HepG2 (cell line): ENCODE measurements around the gene GAL3ST3. TPM values are rescaled to one million over a fixed set of nuclear protein-coding genes. Genes with fewer than 3 reads are reported as not detected.

Source experiments
- ATAC-seq: fragments of 200-7000 bp; cut with Tn5 transposase; 3 replicates; pipeline ENCODE4 v1.9.1; 2020; ENCODE audit warnings: mild to moderate bottlenecking, moderate library complexity
- BruUV-seq: library from RNA; stranded (reverse); fragments of 400-500 nt; replicated peaks from 2 replicates; lab custom pipeline; 2021; lab: Mats Ljungman, UMichigan
- CTCF ChIA-PET: fragments of 300-600 bp; formaldehyde crosslinking; extraction: SDS; loops from one replicate; lab custom pipeline; 2021; ENCODE audit warnings: low total read pairs, inconsistent platforms, low intra/inter-chr PET ratio; lab: Yijun Ruan, JAX
- POLR2A ChIA-PET: fragments of 350-600 bp; sonication (Branson Sonifier 250); formaldehyde crosslinking; loops from one replicate; lab custom pipeline; 2020; ENCODE audit warnings: antibody characterized with exemption, inconsistent platforms; lab: Yijun Ruan, JAX
- DNase-seq: peaks from one replicate; pipeline ENCODE4 v3.0.0-alpha.2; 2015; ENCODE audit warnings: low spot score
- FAIRE-seq: peaks from 3 replicates; lab custom pipeline; 2011; peaks lifted over from hg19 to GRCh38; lab: Jason Lieb, UNC
- H2AFZ ChIP-seq: one replicate; pipeline ENCODE4 v1.6.1; 2011; ENCODE audit warnings: low read length, inconsistent platforms
- H3K27ac ChIP-seq: fragments of 300-600 bp; 3 replicates; pipeline ENCODE4 v1.8.0; 2011; ENCODE audit warnings: mixed run types, mild to moderate bottlenecking, mixed read lengths, low read length, inconsistent platforms; ENCODE audit not compliant: insufficient read depth; ENCODE audit errors: extremely low read length
- H3K27me3 ChIP-seq, 2 experiments: fragments of 200-600 bp in 1 of 2; 2 replicates in 1 of 2; 3 replicates in 1 of 2; pipeline versions ENCODE4 v1.6.0 to v1.8.0; 2011; ENCODE audit warnings: low read length in 2 of 2, mild to moderate bottlenecking in 2 of 2, moderate library complexity in 2 of 2, inconsistent platforms in 1 of 2; ENCODE audit not compliant: insufficient read depth in 2 of 2, control insufficient read depth in 1 of 2
- H3K36me3 ChIP-seq, 2 experiments: fragments of 200-600 bp in 1 of 2; replicated peaks in 1 of 2; 2 replicates in 1 of 2; 3 replicates in 1 of 2; pipeline versions ENCODE4 v1.5.1 to v1.8.0; 2011; ENCODE audit warnings: low read length in 2 of 2, inconsistent platforms in 1 of 2; ENCODE audit not compliant: insufficient read depth in 2 of 2, control insufficient read depth in 1 of 2
- H3K4me1 ChIP-seq: 2 replicates; pipeline ENCODE4 v1.5.1; 2012; ENCODE audit warnings: low read length, inconsistent platforms; ENCODE audit not compliant: insufficient read depth
- H3K4me2 ChIP-seq: 2 replicates; pipeline ENCODE4 v1.6.0; 2011; ENCODE audit warnings: low read depth, low read length, inconsistent platforms
- H3K4me3 ChIP-seq, 3 experiments: fragments of 200-600 bp in 1 of 3; sonication (generic), shearing (Covaris generic) in 1 of 3; replicated peaks in 1 of 3; 2 replicates each; pipeline ENCODE4 v1.5.1; 2011 to 2016; ENCODE audit warnings: low read length in 3 of 3, inconsistent platforms in 2 of 3, low read depth in 2 of 3, mild to moderate bottlenecking in 2 of 3, control low read depth in 1 of 3, mixed read lengths in 1 of 3; ENCODE audit not compliant: insufficient read depth in 1 of 3
- H3K79me2 ChIP-seq: one replicate; pipeline ENCODE4 v1.6.1; 2011; ENCODE audit warnings: low read length, inconsistent platforms; ENCODE audit not compliant: insufficient read depth
- H3K9ac ChIP-seq: 2 replicates; pipeline ENCODE4 v1.6.0; 2011; ENCODE audit warnings: mild to moderate bottlenecking, low read depth, low read length, inconsistent platforms; ENCODE audit not compliant: insufficient read depth
- H3K9me3 ChIP-seq: 2 replicates; pipeline ENCODE4 v1.5.1; 2012; ENCODE audit warnings: mild to moderate bottlenecking, low read length
- H4K20me1 ChIP-seq: 2 replicates; pipeline ENCODE4 v1.6.0; 2011; ENCODE audit warnings: inconsistent platforms, mild to moderate bottlenecking, low read length, moderate library complexity; ENCODE audit not compliant: insufficient read depth
- FOXK1 ChIP-seq: sonication (generic); formaldehyde crosslinking; IDR thresholded peaks from 2 replicates; pipeline ENCODE4 v1.4.0; 2020; ENCODE audit warnings: low read depth, missing genetic modification reagents, borderline replicate concordance
- KLF6 ChIP-seq: IDR thresholded peaks from 2 replicates; pipeline ENCODE4 v1.8.0; 2016; ENCODE audit warnings: missing biosample characterization, missing genetic modification reagents
- NFRKB ChIP-seq: fragments of 450-650 bp; IDR thresholded peaks from 2 replicates; pipeline ENCODE4 v1.6.1; 2017
- PHF5A ChIP-seq: IDR thresholded peaks from one replicate; pipeline ENCODE4 v1.6.1; 2018; ENCODE audit warnings: low read depth, missing genetic modification reagents; ENCODE audit not compliant: unreplicated experiment
- RBM22 ChIP-seq: fragments of 200-400 bp; formaldehyde crosslinking; optimal IDR thresholded peaks from 2 replicates; pipeline ENCODE3; 2017; ENCODE audit warnings: mild to moderate bottlenecking, low read length, moderate library complexity
- RCOR2 ChIP-seq: IDR thresholded peaks from 2 replicates; pipeline ENCODE4 v1.6.1; 2016; ENCODE audit warnings: missing biosample characterization, missing genetic modification reagents
- SMAD3 ChIP-seq: sonication (generic); formaldehyde crosslinking; IDR thresholded peaks from 2 replicates; pipeline ENCODE4 v1.4.0; 2020; ENCODE audit warnings: missing genetic modification reagents
- SYNCRIP ChIP-seq: fragments of 200-400 bp; formaldehyde crosslinking; IDR thresholded peaks from 2 replicates; pipeline ENCODE4 v1.6.1; 2018; ENCODE audit warnings: mild to moderate bottlenecking, low read depth, low read length; ENCODE audit not compliant: insufficient read depth
- ZBTB14 ChIP-seq: sonication (generic); formaldehyde crosslinking; IDR thresholded peaks from 2 replicates; pipeline ENCODE4 v1.4.0; 2020; ENCODE audit warnings: missing genetic modification reagents
- ZNF547 ChIP-seq: sonication (generic); formaldehyde crosslinking; IDR thresholded peaks from 2 replicates; pipeline ENCODE4 v1.5.1; 2020; ENCODE audit warnings: mild to moderate bottlenecking, missing genetic modification reagents
- ZNF567 ChIP-seq: sonication (generic); formaldehyde crosslinking; IDR thresholded peaks from 2 replicates; pipeline ENCODE4 v1.8.1; 2023; ENCODE audit warnings: mild to moderate bottlenecking, missing genetic modification reagents, borderline replicate concordance
- WGBS: methylation state at CpG from one replicate; pipeline ENCODE4 v1.1.6; 2017; ENCODE audit warnings: low lambda C conversion rate; 5-methylcytosine and 5-hydroxymethylcytosine counted together
- in situ Hi-C: cut with HindIII; loops from 2 replicates; pipeline ENCODE4 v1.10.0; 2017; ENCODE audit warnings: low pct_unique_long_range_greater_than_20kb; ENCODE audit not compliant: extremely low pct_ligation_motif_present
- intact Hi-C: fragments of 100-400 bp; cut with micrococcal nuclease; formaldehyde crosslinking; loops from one replicate; pipeline ENCODE4 v1.10.0; 2022; ENCODE audit not compliant: unreplicated experiment
- polyA plus RNA-seq, 8 experiments: library from polyadenylated mRNA; depleted of rRNA in 3 of 8; stranded (reverse) in 7 of 8; unstranded in 1 of 8; fragments of >200 nt; fragmentation: Illumina TruSeq in 4 of 8; extraction: Trizol in 4 of 8; gene quantifications; 2 replicates each; pipeline versions ENCODE4 v1.2.1 to v1.2.3, GENCODE V29; 2011 to 2016; ENCODE audit warnings: low read depth in 4 of 8, missing spikeins in 1 of 8, mixed read lengths in 1 of 8; ENCODE audit not compliant: insufficient read depth in 1 of 8
- total RNA-seq, 5 experiments: library from RNA; depleted of rRNA; stranded (reverse); fragments of >200 nt; fragmentation: Illumina TruSeq; extraction: Trizol; gene quantifications; 2 replicates each; pipeline ENCODE4 v1.2.3, GENCODE V29; 2016; ENCODE audit warnings: low read depth in 1 of 5
- TF ChIP-seq, protein P1 (sequence below): sonication (generic); formaldehyde crosslinking; IDR thresholded peaks from 2 replicates; pipeline ENCODE4 v1.8.0; 2022; ENCODE audit warnings: low read depth, missing genetic modification reagents
- TF ChIP-seq, protein P2 (sequence below), 2 experiments: sonication (generic) in 1 of 2; formaldehyde crosslinking in 1 of 2; IDR thresholded peaks; 2 replicates each; pipeline versions ENCODE4 v1.4.0 to v1.6.1; 2018 to 2020; ENCODE audit warnings: missing genetic modification reagents in 2 of 2, borderline replicate concordance in 1 of 2, low read depth in 1 of 2, mild to moderate bottlenecking in 1 of 2, missing biosample characterization in 1 of 2

Gene GAL3ST3
- total and polyA plus RNA-seq, 2 of the 13 experiments (the other 11 are each of a cell fraction or from before 2014, with no cell fraction given): not detected

DNA sequence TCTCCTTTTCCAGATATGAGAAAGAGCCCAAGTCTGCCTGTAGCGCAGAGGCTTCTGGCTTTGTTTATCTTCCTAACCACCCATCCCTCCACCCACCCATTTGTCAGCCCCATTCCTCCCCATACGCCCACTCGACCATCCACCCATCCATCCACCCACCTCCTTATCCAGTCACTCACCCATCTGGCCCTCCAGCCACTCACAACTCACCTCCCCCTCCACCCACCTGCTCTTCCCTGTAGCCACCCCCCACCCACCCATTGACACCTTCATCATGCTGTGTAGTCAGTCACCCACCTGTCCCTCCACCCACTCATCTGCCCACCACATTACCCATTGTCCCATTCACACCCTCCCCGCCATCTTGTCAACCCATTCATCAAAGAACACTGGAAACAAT is 31.6 kb downstream of the GAL3ST3 start:
- no peaks in the 10 kb centered on the region for H3K36me3 ChIP-seq
- FAIRE-seq: no peak
- in situ Hi-C loops: no loop called here
- H3K27ac ChIP-seq: no peak overlapping the region
- no peaks in the 10 kb centered on the region for H3K9me3 ChIP-seq
- ChIA-PET POLR2A (no interaction called here), CTCF (no interaction called here)
- peaks cover 13% of the 10 kb centered on the region; the same call in 1 of the 2 replicates for H3K4me1 ChIP-seq
- no TSS peak for BruUV-seq
- peaks cover 9 to 37% of the 10 kb centered on the region in 2 experiments; a peak in 4 of 5 replicates for H3K27me3 ChIP-seq
- no peak overlapping the region for H3K9ac ChIP-seq
- H3K4me2 ChIP-seq: no peak overlapping the region
- intact Hi-C loops: no loop called here
- no peak overlapping the region for H2AFZ ChIP-seq
- H4K20me1 ChIP-seq: no peaks in the 10 kb centered on the region
- H3K79me2 ChIP-seq: no peaks in the 10 kb centered on the region
- TF ChIP-seq KLF6 (no peak), SMAD3 (CRISPR knock-in tag) (no peak), FOXK1 (CRISPR knock-in tag) (no peak), PHF5A (CRISPR knock-in tag) (no peak), ZNF567 (CRISPR knock-in tag) (no peak)
- TF ChIP-seq, all 625 proteins: peak for 0
- DNase-seq: no peak
- ATAC-seq: no peak
- no peak overlapping the region for H3K4me3 ChIP-seq
- 55% methylated on average over 4 of the region's 4 CpGs for WGBS

- Histone ChIP-seq H3K4me3 (no peak overlapping the region), H3K4me2 (no peak overlapping the region), H4K20me1 (no peaks in the 10 kb centered on the region), H2AFZ (no peak overlapping the region), H3K9ac (no peak overlapping the region), H3K79me2 (no peaks in the 10 kb centered on the region), H3K27ac (no peak overlapping the region), H3K9me3 (no peaks in the 10 kb centered on the region), H3K36me3 (no peaks in the 10 kb centered on the region), H3K27me3 (peaks cover 9 to 40% of the 10 kb centered on the region in 2 experiments; a peak in 4 of 5 replicates), H3K4me1 (peaks cover 7% of the 10 kb centered on the region; the same call in 1 of the 2 replicates)
- 40% methylated on average over 2 of the region's 10 CpGs for WGBS
- no peak for ATAC-seq
- no peak for FAIRE-seq
- BruUV-seq: no TSS peak
- DNase-seq: no peak
- ChIA-PET POLR2A (no interaction called here), CTCF (no interaction called here)
- in situ Hi-C loops: no loop called here
- intact Hi-C loops: no loop called here
- TF ChIP-seq ZBTB14 (CRISPR knock-in tag): no peak
- TF ChIP-seq, protein P1, sequence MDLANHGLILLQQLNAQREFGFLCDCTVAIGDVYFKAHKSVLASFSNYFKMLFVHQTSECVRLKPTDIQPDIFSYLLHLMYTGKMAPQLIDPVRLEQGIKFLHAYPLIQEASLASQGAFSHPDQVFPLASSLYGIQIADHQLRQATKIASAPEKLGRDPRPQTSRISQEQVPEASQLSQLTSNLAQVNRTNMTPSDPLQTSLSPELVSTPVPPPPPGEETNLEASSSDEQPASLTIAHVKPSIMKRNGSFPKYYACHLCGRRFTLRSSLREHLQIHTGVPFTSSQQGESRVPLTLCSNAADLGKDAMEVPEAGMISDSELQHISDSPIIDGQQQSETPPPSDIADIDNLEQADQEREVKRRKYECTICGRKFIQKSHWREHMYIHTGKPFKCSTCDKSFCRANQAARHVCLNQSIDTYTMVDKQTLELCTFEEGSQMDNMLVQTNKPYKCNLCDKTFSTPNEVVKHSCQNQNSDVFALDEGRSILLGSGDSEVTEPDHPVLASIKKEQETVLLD: no peak
- TF ChIP-seq ZNF547 (CRISPR knock-in tag): no peak
- no peak for TF ChIP-seq SYNCRIP
- TF ChIP-seq NFRKB: no peak
- no peak for TF ChIP-seq RBM22
- TF ChIP-seq, protein P2, sequence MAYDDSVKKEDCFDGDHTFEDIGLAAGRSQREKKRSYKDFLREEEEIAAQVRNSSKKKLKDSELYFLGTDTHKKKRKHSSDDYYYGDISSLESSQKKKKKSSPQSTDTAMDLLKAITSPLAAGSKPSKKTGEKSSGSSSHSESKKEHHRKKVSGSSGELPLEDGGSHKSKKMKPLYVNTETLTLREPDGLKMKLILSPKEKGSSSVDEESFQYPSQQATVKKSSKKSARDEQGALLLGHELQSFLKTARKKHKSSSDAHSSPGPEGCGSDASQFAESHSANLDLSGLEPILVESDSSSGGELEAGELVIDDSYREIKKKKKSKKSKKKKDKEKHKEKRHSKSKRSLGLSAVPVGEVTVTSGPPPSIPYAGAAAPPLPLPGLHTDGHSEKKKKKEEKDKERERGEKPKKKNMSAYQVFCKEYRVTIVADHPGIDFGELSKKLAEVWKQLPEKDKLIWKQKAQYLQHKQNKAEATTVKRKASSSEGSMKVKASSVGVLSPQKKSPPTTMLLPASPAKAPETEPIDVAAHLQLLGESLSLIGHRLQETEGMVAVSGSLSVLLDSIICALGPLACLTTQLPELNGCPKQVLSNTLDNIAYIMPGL (CRISPR knock-in tag; IDR thresholded peaks at IDR 0.05; ENCODE audit: borderline replicate concordance in 1 of 2, low read depth in 1 of 2): no peak
- no peak for TF ChIP-seq RCOR2 (CRISPR knock-in tag)
Measured at GRCh38 chr11:66016793-66017177, 32.2 kb downstream of the GAL3ST3 start.
